CD4-positive, alpha-beta T cell treated with Interleukin-15 for 1 hour (primary cell): Measurements from ENCODE around the gene SYNGR1.
"Not testable (repeated sequence)": the region's sequence is repeated elsewhere in the genome, so short reads cannot be mapped to it uniquely, and the experiment has no call there.

ENCODE experiments used
- DNase-seq: peaks from one replicate; pipeline ENCODE4 v3.0.0-alpha.2; 2020

SYNGR1 gene

DNA sequence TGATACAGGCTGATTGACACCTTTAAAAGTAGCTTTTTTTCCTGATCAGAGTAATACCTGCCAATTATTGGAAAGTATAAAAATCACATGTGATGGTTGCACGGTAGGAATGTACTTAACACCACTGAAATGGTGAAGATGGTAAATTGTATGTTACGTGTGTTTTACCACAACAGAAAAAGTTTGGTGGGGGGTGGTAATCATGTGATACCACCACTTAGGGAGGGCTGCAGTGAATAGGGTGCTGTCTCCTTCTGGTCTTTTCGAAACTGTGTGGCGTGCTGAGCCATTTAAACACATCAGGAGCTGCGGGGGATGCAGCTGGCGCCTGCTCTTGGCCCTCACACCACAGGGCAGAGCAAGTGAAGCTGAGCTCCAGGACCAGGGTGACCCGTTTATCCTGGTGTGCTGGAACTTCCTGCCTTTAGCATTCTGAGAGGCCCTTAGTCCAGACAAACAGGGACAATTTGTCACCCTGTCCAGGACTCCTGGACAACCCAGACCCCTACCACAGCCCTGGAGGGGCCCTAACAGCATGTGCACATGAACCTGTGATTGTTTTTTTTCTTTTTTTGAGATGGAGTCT lies 2.6 kb downstream of the SYNGR1 start:
- no peak for DNase-seq

DNA sequence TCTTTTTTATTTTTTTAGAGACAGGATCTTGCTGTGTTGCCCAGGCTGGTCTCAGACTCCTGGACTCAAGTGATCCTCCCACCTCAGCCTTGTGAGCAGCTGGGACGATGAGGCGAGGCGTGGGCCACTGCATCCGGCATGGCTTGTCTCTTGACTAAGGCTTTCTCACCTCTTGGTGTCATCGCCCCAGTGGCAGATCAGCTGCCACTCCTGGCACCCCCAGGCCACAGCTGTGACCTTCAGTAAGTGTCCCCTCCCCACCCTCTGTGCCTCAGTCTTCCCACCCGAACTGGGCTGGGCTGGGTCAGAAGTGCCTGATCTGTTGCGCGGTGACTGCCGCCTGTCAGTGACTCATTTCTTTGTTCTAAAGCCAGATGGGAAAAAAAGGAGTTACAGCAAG lies 3.6 kb downstream of the SYNGR1 start:
- peak; percentile 28 for DNase-seq

DNA sequence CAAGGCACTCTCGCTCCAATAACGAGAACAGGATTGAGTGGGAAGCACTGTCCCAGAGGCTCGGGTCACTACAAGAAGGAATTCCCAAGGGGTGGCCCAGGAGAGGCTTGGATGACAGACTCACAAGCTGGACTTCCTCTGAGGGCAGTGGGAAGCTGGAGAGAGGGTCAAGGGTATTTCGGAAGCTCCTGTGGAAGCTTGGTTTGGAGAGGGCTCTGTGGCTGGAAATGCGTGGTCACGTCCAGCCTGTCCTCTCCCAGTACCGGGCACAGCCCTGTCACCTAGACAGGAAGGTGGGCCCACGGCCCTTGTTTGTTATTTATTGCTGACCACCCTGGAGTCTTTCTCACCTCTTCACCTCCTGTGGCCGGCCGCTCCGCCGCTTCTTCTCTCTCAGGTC lies 5.3 kb downstream of the SYNGR1 start:
- DNase-seq = no peak

DNA sequence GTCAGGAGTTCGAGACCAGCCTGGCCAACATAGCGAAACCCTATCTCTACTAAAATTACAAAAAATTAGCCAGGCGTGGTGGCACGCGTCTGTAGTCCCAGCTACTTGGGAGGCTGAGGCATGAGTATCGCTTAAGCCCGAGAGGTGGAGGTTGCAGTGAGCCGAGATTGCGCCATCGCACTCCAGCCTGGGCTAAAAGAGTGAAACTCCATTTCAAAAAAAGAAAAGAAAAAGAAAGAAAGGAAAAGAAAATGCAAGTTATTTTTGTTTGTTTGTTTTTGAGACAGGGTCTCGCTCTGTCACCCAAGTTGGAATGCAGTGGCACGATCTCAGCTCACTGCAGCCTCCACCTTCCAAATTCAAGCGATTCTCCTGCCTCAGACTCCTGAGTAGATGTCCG lies 6.0 kb downstream of the SYNGR1 start:
- not testable (repeated sequence) for DNase-seq

DNA sequence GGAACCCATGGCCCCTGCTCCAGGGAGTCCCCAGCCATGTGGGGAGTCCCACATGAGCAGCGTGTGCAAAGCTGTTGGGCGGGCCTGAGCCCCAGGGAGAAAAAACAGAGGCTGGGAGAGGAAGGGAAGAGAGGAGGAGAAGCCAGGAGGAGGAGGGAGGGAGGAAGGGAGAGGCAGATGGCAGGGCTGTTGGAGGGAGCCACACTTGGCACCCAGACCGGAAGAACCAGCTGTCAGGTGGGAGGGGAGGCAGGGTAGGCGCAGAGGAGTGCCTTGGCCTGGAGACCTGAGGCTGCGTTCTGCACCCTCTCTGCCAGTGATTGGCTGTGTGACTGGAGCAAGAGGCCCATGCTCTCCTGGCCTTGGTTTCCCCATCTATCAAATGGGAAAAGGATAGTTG lies 6.7 kb downstream of the SYNGR1 start:
- DNase-seq = no peak

DNA sequence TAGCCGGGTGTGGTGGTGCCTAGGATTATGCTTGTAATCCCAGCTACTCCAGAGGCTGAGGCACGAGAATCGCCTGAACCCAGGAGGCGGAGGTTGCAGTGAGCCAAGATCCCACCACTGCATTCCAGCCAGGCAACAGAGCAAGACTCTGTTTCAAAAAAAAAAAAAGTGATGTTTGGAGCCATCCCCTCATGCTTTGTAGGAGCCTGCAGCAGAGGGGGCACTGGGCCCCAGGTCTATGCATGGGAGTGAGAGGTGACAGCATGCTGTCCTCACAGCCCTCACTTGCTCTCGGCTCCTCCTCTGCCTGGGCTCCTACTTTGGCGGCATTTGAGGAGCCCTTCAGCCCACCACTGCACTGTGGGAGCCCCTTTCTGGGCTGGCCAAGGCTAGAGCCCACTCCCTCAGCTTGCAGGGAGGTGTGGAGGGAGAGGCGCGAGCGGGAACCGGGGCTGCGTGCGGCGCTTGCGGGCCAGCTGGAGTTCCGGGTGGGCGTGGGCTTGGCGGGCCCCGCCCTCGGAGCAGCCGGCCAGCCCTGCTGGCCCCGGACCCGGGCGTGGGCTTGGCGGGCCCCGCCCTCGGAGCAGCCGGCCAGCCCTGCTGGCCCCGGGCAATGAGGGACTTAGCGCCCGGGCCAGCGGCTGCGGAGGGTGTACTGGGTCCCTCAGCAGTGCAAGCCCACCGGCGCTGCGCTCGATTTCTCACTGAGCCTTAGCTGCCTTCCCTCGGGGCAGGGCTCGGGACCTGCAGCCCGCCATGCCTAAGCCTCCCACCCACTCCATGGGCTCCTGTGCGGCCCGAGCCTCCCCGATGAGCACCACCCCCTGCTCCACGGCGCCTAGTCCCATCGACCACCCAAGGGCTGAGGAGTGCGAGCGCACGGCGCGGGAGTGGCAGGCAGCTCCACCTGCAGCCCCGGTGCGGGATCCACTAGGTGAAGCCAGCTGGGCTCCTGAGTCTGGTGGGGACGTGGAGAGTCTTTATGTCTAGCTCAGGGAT lies 7.6 kb downstream of the SYNGR1 start:
- DNase-seq = not testable (repeated sequence)

DNA sequence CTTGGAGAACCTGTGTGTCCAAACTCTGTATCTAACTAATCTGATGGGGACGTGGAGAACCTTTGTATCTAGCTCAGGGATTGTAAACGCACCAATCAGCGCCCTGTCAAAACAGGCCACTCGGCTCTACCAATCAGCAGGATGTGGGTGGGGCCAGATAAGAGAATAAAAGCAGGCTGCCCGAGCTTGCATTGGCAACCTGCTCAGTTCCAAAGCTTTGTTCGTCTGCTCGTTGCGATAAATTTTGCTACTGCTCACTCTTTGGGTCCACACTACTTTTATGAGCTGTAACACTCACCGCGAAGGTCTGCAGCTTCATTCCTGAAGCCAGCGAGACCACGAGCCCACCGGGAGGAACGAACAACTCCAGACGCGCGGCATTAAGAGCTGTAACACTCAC lies 8.4 kb downstream of the SYNGR1 start:
- DNase-seq = not testable (repeated sequence)

DNA sequence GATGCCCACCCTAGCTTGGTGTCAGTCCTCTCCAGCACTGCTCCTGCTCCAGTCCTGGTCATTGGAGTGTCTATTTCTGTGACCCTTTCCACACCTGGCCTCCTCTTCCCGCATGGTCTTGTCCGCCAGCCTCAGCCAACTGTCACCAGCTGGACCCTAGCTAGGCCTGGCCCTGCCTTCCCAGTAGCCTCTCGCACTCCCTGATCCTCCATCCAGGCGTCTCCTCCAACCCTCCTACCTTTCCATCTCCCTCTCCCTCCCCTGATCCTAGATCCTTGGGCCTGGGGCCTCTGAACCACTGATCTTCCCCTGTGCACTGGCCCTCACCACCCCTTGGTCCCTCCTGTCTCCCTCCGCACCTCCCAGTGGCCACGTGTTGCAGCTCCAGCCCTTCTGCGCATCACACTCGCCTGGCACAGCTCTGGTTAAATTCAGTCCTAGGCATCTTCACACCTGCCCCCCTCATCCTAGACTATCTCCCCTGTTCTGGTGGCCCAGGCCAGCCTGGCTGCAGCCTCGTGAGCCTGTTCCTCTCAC lies 9.9 kb downstream of the SYNGR1 start:
- DNase-seq = no peak

DNA sequence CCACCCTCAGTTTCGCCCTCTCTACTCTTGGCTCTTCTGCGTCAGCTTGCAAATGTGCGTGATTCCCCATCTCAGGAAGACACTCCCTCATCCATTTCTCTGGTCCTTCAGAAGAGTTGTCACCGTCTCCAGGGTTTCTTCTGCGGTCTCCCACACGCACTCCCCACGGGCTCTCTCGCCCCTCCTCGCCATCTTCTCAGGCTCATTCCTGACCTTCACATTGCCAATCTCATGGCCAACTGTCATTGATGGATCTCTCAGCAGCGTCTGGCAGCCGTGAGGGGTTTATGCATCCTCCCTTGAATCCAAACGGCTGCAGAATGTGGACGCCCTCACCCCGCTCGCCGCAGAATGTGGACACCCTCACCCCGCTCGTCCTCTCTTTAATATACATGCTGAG lies 10.5 kb downstream of the SYNGR1 start:
- DNase-seq = no peak

DNA sequence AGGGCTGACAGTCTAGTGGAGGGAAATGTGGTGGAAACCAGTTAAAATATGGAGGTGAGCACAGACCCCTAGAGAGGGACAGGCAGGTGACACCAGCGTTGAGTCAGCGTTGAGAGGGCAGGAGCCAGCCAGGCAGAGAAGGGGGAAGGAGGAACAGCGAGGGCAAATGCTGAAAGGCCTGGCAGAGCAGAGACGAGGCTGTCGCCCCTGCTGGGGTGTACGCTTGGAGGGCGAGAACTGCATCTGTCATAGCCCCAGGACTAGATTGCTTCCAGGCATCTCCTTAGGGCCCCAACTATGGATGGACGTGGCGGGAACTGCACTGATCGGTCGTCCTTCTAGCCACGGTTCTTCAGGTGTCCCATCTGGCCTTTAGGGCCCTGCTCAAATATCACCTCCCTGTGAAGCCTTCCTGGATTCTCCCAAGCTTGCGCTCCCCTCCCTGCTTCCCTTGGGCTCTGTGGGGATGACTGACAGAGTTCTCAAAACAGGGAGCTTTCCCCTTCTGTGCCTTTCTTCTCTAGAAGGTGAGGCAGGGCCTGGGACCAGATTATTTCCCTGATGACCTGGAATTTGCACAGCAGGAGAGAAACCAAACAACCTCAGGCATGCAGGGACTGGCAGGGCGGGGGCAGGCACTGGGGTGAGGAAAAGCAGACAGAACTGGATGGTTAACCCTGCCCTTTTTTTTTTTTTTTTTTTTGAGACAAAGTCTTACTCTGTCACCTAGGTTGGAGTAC lies 11.1 kb downstream of the SYNGR1 start:
- DNase-seq = no peak

DNA sequence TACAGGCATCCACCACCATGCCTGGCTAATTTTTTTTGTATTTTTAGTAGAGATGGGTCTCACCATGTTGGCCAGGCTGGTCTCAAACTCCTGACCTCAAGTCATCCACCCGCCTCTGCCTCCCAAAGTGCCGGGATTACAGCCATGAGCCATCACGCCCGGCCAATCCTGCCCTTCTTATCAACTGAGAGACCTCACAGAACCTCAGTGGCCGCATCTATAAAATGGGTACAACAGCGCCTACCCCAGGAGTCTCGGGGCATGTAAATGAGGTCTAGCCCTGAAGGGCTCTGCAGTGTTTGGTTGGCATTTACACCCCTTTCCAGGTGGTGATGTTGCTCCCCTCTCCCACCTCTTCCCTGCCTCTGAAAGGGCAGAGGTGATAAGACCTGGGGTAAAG lies 11.7 kb downstream of the SYNGR1 start:
- DNase-seq = no peak

DNA sequence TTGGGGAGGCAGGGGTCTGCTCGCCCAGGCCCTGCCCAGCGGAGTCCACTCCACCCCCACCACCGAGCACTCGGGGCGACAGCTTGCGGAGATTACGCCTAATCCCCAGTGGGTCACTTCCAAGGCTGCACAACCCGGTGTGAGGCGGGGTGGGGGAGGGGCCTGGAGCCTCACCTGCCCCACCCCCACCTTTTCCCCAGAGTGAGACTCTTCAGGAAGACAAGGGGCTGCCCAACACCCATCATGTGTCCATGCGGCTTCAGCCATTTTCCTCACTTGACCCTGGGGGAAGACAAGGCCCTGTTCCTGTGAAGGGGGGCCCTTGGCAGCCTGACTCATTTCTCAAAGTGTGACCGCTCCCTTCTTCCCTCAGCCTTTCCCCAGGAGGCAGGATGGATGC lies 12.5 kb downstream of the SYNGR1 start:
- DNase-seq = no peak

DNA sequence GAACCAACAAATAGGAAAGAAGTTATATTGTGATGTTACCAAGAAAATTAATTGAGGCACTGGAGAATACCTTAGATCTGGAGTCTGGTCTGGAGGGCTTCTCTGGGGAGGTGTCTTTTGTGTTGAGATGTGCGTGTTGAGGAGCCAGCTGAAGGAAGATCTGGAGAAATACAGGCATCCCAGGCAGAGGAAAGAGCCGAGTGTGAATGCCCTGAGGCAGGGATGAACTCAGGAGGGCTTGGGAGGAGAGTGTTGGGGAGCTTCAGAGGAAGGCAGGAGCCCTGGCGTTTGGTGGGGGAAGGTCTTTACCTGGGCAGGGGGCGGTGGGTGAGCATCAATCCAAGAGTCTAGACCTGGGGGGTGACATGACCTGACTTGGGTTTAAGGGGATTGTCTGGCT lies 13.1 kb downstream of the SYNGR1 start:
- no peak for DNase-seq

DNA sequence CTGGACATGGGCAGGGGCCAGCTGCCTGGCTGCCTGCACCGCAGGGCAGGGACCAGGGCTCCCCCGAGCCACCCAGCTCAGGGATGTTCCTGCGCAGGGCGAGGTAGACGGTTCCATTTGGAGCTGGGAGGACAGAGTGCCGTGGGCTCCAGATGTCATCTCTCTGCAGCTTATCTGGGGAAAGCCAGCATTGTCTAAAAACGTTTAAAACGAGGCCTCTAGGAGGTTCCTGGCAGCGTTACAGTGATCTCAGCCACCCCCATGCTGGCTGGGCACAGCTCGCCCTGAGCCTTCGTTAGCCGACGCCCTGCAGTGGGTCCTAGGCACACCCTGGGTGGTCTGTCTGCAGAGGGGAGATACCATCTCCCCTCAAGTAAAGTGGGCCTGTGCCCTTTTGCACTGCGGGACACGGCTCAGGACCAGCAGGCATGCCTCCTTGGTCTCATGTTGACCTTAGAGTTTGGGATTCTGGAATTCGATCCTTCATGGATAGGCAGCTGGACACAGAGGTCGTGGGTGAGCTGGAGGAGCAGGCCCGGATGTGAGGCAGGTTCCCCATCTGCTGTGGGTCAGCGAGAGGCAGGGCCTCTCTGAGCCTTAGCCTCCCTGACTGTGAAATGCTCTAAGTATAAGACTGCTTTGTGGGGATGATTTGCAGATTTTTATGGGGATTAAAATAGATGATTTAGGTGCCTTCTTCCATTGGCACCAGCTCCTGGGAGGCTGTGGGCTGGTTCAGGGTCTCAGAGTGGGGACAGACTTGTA lies 14.1 kb downstream of the SYNGR1 start:
- DNase-seq = no peak

DNA sequence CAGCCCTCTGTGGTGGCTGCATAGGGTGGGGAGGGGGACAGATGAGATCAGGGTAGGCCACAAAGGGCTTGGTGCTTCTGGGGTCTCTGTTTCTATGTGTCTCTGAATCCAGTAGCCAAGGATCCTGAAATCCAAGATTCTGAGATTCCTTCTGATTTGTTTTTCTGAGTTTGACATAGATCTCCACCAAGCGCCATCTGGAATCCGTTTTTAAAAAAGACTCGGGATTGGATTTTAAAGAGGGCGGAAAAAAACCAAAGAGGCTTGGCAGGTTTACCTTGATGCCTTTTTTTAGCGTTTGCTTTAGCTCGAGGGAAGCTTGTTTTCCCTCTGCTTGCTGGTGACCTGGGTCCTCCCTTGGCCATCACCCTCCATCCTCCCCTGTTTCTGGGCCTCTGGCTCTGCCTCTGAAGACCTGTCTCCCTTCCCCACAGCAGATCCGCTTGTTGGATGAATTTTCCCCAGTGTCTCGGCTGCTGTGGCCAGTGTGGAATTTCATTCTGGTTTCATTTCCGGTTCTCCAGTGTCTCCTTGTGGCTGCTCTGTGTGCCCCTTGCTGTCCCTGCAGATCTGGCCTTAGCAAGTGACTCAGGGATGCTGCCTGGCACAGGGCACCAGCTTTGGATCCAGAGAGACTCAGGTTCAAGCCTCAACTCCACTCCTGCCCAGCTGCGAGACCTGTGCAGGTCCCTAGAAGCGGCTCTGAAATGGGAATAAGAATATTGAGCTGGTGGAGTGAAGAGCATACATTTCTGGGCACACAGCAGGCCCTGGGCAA lies 15.1 kb downstream of the SYNGR1 start:
- DNase-seq = no peak

DNA sequence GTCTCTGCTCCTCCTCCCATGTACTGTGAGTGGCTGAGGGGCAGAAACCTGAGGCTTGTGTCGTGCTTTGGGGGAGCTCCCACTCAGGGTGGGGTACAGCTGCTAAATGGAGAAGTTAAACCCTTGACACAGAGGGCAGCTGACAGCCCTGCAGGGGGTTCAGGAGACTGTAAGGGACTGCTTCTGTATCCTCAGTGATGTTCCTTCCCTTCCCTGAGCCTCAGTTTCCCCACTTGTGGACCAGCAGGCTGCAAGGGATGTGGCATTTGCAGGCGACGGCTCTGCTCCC lies 15.6 kb downstream of the SYNGR1 start:
- DNase-seq = no peak

DNA sequence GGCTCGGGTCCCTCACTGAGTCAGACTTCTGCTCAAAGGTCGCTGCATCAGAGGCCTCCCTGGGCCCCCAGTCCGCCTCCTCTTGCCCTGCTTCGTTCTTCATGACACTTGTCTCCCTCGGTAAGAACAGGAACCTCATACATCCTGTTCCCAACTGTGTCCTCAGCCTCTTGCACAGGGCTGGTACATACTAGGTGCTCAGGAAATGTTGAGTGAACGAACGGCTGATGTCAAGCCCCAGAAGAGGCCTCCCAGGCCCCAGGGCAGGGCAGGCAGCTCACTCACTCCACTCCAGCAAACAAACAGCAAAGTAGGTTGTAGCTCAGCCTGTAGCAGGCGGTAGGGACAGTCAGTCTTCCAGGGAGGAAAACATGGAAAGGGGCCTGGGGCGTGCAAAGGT lies 17.2 kb downstream of the SYNGR1 start:
- DNase-seq = no peak

DNA sequence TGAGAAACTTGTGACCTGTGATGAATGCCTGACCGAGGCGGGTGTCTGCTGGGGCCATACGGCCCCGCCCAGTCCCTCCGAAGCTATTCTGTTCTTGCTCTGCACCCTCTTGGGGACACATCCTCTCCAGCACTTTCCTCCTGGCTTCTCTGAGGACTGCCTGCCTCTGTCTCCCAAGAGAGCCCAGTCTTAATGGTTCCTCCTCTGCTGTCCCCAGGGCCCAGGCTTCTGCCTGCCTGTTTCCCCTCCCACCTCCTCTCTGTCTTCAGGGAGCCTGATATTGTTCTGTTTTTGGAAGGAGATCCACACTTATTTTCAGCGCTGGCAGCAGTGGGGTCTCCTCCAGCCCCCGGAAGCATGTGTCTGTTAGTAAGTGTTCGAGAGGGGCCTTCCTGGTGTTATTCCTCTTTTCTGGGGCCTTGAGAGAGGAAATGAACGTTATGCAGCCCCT lies 18.7 kb downstream of the SYNGR1 start:
- DNase-seq = no peak

DNA sequence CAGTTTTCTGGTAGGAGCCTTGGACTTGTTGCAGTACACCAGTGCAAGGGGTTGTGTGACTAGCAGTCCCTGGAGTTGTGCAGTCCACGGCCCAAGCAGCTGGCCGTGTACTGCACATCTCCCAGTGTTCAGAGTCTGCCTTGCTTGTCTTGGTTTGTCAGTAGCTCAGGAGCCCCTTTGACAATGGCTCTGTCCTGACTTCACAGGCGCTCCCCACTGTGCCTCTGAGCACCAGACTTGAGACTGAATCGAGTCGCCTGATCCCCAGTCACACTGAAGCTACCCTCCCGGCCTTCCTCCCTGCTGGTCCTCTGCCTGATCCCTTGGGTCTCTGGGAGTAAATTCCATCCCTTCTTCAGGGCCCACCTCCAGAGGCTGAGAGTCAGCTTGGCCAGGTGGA lies 19.4 kb downstream of the SYNGR1 start:
- DNase-seq = no peak

DNA sequence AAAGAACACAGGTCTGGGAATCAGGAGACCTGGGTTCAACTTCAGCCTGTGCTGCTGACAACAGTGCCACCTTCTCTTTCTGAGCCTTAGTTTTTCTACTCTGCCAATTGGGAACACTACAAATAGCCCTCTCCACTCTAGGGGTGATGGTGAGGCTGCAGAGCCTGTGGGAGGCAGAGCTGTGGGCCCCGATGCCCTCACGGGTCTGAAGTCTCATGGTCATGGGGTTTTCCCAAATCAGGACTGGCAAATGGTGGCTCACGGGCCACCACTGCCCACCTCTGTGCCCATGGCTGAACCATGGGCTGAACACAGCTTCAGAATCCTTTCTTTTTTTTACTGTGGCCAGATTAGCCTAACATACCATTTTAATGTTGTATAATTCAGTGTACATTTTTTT lies 19.8 kb downstream of the SYNGR1 start:
- no peak for DNase-seq

DNA sequence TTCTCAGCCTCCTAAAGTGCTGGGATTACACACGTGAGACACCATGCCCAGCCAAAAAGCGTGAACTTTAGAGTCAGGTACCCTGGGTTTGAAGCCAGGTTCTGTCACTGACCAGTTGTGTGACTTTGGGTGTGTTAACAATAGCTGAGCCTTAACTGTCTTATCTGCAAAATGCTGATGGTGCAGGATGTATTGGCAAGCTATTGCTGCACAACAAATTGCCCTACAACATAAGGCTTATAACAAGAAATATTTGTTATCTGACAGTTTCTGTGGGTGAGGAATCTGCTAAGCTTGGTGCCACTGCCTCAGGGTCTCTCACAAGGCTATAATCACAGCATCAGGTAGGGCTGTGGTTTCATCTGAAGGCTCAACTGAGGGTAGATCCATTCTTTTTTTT lies 21.9 kb downstream of the SYNGR1 start:
- no peak for DNase-seq

DNA sequence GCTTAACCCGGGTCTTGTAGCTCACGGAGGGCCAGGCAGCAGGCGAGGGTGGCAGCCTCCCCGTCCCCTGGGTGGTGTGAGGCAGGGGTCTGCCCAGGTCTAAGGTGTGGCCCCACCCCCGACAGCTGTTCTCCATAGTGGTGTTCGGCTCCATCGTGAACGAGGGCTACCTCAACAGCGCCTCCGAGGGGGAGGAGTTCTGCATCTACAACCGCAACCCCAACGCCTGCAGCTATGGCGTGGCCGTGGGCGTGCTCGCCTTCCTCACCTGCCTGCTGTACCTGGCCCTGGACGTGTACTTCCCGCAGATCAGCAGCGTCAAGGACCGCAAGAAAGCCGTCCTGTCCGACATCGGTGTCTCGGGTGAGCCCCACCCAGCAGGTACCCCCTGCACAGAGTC lies 24.4 kb downstream of the SYNGR1 start:
- DNase-seq = no peak
